Measurements from ENCODE around the gene TIE1.

The TIE1 gene

DNA sequence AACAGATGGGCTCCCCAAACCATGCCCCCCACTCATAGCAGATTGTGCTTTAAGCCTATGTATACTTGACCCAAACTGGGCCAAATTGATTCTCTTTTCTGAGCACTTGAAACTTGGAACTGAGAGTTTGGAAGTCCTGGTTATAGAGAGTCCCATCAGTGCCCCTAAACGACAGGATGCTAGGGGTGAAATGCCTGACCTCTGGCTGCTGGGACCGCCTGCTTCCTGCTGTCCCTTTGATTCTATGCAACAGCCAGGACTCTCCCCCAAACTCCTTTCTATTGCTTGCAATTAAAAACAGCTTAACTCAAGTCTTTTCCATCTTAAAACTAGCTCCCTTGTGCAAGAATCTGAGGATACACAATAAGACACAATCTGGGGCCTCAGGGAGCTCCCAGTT lies 20.1 kb upstream of the TIE1 start:
- Histone ChIP-seq H3K36me3 (ENCODE audit: insufficient read depth, low read length) (no peaks in the 10 kb centered on the region), H3K9ac (ENCODE audit: low read depth, low read length) (no peak overlapping the region; the same call in 1 of the 2 replicates), H3K9me3 (ENCODE audit: control insufficient read depth, insufficient read depth, low read length) (no peaks in the 10 kb centered on the region), H3K4me1 (ENCODE audit: insufficient read depth, low read length) (peaks cover 5% of the 10 kb centered on the region; the same call in 1 of the 2 replicates)

DNA sequence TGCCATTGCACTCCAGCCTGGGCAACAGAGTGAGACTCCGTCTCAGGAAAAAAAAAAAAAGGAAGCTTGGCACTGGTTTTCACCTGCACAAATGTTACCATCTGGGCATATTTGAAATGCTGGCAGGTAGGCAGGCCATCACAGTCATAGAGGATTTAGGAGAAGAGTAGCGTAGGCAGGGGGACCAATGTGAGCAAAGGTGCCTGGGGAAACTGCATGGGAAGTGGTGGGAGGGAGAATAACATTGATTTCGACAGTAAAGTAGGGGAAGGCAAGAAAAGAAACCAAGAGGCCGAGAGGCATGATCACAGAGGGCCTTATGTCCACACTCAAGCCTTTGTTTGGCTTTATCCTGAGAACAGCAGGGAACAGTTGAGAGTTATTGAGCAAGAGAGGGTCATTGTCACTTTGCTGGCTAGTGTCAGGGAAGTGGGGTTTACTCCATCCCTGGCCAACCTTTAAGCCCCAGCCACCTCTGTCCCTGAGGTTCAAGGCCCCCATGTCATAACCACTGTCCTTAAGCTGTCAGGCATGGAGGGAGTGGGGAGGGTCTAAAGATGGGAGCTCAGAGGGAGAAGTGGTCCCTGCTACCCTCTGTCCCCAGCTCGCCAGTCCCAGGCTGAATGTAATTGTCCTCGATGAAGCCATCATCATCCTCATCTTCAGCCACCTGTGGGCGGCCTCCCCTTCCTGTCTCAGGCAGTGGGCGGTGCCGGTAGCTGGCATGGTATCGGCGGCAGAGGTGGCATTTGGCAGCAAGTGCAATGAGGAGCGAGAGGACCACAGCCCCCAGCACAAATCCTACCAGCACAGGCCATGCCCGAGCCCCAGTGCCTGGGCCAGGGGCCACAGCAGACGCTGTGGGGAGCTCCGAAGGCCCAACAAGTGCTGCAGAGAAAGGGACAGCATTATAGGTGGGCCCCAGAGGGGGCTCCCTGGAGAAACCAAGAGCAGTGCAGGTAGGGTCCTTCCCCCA lies 18.3 kb upstream of the TIE1 start:
- Histone ChIP-seq H3K4me1 (ENCODE audit: insufficient read depth, low read length) (peaks cover 9% of the 10 kb centered on the region; the same call in 1 of the 2 replicates), H3K9ac (ENCODE audit: low read depth, low read length) (no peak overlapping the region), H3K36me3 (ENCODE audit: insufficient read depth, low read length) (no peaks in the 10 kb centered on the region), H3K9me3 (ENCODE audit: control insufficient read depth, insufficient read depth, low read length) (no peaks in the 10 kb centered on the region)

DNA sequence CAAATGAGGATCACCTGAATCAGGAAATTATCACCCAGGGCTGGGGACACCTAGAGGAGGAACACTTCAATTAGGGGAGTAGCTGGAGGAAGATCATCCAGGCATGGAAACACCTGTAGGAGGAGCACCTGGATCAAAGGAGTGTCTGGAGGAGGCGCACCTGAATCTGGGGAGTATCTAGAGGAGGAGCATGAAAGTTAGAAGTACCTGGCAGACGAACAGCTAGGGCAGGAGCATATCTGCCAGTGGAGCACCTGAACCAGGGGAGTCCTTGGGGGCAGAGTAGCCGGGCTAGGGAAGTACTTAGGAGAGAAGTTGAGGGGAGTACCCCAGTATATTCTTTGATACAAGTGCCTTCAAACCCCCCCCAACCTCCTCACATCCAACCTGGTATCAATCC lies 16.7 kb upstream of the TIE1 start:
- no peaks in the 10 kb centered on the region for H3K36me3 ChIP-seq (ENCODE audit: insufficient read depth, low read length)
- H3K9ac ChIP-seq (ENCODE audit: low read depth, low read length) = no peak overlapping the region
- no peaks in the 10 kb centered on the region for H3K9me3 ChIP-seq (ENCODE audit: control insufficient read depth, insufficient read depth, low read length)
- H3K4me1 ChIP-seq (ENCODE audit: insufficient read depth, low read length) = peaks cover 9% of the 10 kb centered on the region; the same call in 1 of the 2 replicates

DNA sequence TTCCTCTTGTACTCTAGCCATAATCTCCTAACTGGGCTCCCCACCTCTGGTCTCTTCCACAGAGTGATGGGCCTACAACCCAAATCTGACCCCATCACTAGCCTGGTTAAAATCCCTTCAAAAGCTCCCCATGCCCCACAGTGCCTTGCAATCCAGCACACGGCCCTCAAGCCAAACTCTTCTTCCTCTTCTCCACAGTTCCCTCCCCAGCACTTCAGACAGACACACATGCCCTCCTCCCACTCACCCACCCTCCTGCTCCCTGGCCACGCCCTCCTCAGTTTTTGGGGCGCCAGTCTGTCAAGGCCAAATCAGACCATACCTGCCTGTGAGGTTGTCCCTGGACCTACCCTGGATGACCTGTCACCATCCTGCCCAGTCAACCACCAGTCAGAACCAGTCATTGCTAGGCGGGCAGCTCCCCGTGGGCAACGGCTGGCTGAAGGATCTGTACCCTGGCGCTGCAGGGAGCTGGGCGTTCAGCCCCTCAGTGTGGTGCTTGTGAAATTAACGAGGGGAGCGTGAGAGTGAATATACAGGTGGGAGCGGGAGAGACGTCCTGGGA lies 16.2 kb upstream of the TIE1 start:
- Histone ChIP-seq H3K36me3 (ENCODE audit: insufficient read depth, low read length) (no peaks in the 10 kb centered on the region), H3K9me3 (ENCODE audit: control insufficient read depth, insufficient read depth, low read length) (no peaks in the 10 kb centered on the region), H3K9ac (ENCODE audit: low read depth, low read length) (peak overlapping the region; percentile 66; the same call in 1 of the 2 replicates), H3K4me1 (ENCODE audit: insufficient read depth, low read length) (peaks cover 9% of the 10 kb centered on the region; the same call in 1 of the 2 replicates)

DNA sequence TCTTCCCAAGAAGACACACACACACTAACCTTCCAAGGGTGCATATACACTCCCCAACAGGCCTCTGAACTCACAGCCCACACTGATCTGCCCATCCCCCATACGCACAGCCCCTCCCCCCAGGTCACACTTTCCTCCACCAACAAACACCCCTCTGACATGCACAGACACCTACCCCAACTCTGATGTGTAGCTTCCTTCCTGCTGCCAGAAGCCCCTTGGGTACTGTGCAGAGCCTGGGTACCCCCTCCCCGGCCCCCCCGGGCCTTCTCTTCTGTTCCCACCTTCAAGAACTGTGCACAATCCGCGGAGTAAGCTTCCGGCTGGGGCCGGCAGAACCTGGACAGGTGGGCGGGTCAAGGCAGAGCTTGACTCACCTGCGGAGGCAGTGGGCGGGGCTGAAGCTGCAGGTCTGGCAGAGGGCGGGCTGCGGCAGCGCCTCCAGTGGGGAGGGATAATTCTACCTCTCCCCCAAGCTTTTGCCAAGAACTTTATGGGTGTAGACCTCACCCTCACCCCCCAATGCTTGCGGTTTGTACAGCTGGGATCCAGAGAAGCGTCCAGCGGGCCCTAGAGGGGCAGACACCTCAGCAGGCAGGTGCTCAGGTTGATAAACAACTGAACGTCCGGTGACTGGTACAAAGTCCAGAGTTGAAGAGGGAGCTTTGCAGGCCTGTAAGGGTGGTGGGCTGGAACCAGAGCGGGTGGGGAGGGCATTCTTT lies 15.4 kb upstream of the TIE1 start, which contains the start of gene C1orf210:
Gene C1orf210, minus strand, starts transcription at position 313 of the 722 bp plus-strand sequence. CDS start 2,311 bp downstream, outside the sequence.
- Histone ChIP-seq H3K4me1 (ENCODE audit: insufficient read depth, low read length) (peaks cover 9% of the 10 kb centered on the region; the same call in 1 of the 2 replicates), H3K9ac (ENCODE audit: low read depth, low read length) (peak within 1 kb of the TSS; percentile 66; the same call in 1 of the 2 replicates), H3K9me3 (ENCODE audit: control insufficient read depth, insufficient read depth, low read length) (no peaks in the 10 kb centered on the region), H3K36me3 (ENCODE audit: insufficient read depth, low read length) (no peaks in the 10 kb centered on the region)

DNA sequence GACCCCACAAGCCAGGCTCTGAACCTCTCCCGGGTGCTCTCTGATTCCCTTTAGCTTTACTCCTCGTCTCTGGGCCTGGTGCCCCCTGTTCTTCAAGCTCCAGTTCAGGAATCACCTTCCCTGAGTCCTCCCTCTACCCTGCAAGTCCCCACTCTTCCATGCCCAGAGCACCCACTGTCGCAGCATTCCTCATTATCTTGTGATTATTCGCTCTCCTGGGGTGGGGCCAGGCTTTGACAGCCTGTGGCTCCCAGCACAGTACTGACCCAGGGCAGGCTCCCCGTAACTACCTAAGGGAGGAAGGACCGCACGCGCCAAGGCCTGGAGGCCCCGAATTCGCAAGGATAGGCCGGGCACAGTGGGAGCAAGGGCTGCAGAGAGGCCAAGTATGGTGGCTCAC lies 14.7 kb upstream of the TIE1 start:
- Histone ChIP-seq H3K4me1 (ENCODE audit: insufficient read depth, low read length) (peaks cover 9% of the 10 kb centered on the region; the same call in 1 of the 2 replicates), H3K9me3 (ENCODE audit: control insufficient read depth, insufficient read depth, low read length) (no peaks in the 10 kb centered on the region), H3K9ac (ENCODE audit: low read depth, low read length) (peak overlapping the region; percentile 66; the same call in 1 of the 2 replicates), H3K36me3 (ENCODE audit: insufficient read depth, low read length) (no peaks in the 10 kb centered on the region)

DNA sequence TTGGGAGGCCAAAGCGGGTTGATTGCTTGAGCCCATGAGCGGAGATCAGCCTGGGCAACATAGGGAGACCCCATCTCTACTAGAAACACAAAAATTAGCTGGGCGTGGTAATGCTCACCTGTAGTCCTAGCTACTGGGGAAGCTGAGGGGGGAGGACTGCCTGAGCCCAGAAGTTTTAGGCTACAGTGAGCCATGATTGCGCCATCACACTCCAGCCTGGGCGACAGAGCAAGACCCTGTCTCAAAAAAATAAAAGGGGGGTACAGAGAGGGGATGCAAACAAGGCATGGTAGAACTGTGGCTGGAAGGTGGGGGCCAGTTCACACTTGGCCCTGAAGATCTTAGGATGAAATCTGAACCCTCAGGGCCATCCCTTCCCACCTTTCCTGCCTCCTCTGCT lies 14.2 kb upstream of the TIE1 start:
- no peaks in the 10 kb centered on the region for H3K9me3 ChIP-seq (ENCODE audit: control insufficient read depth, insufficient read depth, low read length)
- no peak overlapping the region for H3K9ac ChIP-seq (ENCODE audit: low read depth, low read length)
- H3K36me3 ChIP-seq (ENCODE audit: insufficient read depth, low read length) = no peaks in the 10 kb centered on the region
- peaks cover 9% of the 10 kb centered on the region; the same call in 1 of the 2 replicates for H3K4me1 ChIP-seq (ENCODE audit: insufficient read depth, low read length)

DNA sequence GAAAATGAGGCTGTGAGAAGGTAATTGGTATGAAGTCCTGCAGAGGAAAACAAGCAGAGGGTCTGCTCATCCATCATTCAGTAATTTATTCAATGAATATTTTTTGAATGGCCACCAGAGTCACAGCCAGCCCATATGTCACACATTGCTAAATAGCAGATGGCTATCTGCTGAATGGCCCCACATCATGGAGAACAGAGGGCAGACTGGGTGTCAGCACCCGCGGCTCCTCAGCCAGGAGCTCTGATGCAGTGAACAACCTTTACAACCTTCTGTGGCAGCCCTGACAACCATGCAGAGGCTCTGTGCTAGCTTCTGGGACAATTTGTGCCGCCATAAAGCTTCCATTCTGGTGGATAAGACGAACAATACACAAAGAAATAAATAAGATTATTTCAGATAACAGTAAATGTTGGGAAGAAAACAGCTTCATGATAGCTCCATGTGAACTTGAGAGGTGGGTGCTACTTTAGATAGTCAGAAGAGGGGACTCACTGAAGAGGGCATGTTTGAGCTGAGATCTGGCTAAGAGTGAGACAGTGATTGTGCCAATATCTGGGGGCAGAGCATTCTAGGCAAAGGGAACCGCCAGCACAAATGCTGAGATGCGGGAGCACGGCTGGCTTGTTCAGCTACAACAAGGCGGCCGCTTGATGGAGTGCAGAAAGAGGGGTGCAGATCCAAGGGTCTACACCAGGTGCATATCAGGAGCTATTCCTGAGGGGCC lies 12.6 kb upstream of the TIE1 start:
- H3K36me3 ChIP-seq (ENCODE audit: insufficient read depth, low read length) = no peaks in the 10 kb centered on the region
- H3K4me1 ChIP-seq (ENCODE audit: insufficient read depth, low read length) = peaks cover 9% of the 10 kb centered on the region
- H3K9ac ChIP-seq (ENCODE audit: low read depth, low read length) = no peak overlapping the region
- H3K9me3 ChIP-seq (ENCODE audit: control insufficient read depth, insufficient read depth, low read length) = no peaks in the 10 kb centered on the region

DNA sequence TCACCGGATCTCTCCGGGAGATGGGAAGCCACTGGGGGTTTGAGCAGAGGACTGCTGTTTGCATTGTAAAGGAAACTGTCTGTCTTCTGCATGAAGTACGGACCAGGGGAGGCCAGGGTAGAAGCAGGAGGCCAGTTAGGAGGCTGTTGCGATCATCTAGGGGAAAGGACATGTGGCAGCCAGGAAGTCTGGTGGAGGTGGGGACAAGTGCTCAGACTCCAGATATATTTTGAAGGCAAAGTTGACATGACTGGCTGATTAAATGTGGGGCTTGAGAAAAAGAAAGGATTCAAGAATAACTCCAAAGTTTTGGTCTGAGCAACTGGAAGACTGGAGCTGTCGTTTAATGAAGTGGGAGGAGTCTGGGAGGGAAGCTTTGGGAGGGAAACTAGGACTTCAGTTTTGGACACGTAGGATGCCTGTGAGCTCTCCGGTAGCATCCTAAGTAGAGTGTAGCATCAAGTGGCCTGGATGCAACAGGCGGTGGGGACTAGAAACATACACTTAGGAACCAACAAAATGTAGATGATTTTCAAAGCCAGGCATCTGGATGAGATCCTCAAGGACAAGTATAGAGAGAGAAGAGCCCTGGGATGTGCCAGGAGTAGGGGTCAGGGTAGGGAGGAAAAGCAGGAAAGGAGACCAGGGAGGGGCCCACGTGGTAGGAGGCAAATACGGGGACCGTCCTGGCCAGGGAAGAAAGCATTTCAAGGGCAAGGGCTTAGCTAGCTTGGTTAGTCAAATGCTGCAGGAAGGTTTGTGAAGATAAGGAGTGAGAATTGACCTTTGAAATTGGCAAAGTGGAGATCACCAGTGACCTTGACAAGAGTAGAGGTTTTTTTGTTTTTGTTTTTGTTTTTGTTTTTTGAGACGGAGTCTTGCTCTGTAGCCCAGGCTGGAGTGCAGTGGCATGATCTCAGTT lies 11.7 kb upstream of the TIE1 start:
- H3K4me1 ChIP-seq (ENCODE audit: insufficient read depth, low read length) = peaks cover 11% of the 10 kb centered on the region
- H3K36me3 ChIP-seq (ENCODE audit: insufficient read depth, low read length) = no peaks in the 10 kb centered on the region
- H3K9me3 ChIP-seq (ENCODE audit: control insufficient read depth, insufficient read depth, low read length) = no peaks in the 10 kb centered on the region
- H3K9ac ChIP-seq (ENCODE audit: low read depth, low read length) = no peak overlapping the region

DNA sequence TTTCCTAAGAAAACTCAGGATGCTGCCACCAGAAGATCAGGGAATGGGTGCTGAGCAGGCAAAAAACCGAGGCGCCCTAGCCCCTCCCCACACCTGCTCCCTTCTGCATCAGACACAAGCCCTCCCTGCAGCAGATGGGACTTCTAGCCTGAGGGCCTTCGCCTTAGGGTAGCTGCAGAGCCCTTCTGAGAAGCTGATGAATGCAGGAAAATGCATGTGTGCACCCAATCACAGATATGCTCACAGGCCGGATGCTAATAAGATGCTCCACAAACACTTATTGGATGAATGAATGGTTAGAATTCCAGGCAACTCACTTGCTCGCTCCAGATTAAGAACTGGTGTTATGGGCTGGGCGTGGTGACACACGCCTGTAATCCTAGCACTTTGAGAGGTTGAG lies 8.6 kb upstream of the TIE1 start:
- no peak overlapping the region for H3K9ac ChIP-seq (ENCODE audit: low read depth, low read length)
- H3K36me3 ChIP-seq (ENCODE audit: insufficient read depth, low read length) = no peaks in the 10 kb centered on the region
- H3K9me3 ChIP-seq (ENCODE audit: control insufficient read depth, insufficient read depth, low read length) = no peaks in the 10 kb centered on the region
- peaks cover 30% of the 10 kb centered on the region for H3K4me1 ChIP-seq (ENCODE audit: insufficient read depth, low read length)

DNA sequence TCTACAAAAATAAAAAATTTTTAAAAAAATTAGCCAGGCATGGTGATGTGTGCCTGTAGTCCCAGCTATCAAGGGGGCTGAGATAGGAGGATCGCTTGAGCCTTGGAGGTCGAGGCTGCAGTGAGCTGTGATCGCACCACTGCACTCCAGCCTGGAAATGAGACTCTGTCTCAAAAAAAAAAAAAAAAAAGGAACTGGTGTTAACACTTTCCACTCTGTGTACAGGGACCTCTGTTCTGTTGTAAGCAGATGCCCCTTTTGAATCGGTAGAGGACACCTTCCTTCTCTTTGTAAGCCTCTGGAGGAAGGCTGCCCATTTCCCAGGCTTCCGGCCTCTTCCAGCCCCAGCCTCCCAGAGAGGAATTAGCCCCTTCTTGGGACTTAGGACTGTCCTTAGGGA lies 8.1 kb upstream of the TIE1 start:
- Histone ChIP-seq H3K9ac (ENCODE audit: low read depth, low read length) (no peak overlapping the region), H3K4me1 (ENCODE audit: insufficient read depth, low read length) (peaks cover 33% of the 10 kb centered on the region), H3K9me3 (ENCODE audit: control insufficient read depth, insufficient read depth, low read length) (no peaks in the 10 kb centered on the region)

DNA sequence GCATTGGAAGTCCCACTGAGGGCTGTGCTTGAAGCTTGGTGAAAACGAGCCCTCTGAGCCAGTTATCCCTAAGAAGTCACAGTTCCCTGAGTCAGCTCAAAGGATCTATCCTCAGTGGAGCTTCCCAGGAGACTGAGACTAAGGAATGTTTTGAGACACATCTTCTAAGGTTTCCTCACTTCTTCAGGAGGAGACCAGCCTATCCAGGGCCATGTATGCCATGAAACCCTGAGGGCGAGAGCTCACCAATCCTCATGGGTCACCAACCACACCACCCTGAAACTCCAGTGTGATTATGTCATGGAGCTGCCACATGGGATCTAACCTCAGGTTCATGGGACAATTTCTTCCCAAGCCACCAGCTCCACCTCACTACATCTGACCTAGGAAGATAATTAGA lies 7.6 kb upstream of the TIE1 start:
- Histone ChIP-seq H3K9ac (ENCODE audit: low read depth, low read length) (no peak overlapping the region), H3K9me3 (ENCODE audit: control insufficient read depth, insufficient read depth, low read length) (no peaks in the 10 kb centered on the region), H3K4me1 (ENCODE audit: insufficient read depth, low read length) (peaks cover 33% of the 10 kb centered on the region), H3K36me3 (ENCODE audit: insufficient read depth, low read length) (no peaks in the 10 kb centered on the region)

More for the DNA sequence above, 8.1 kb upstream of the TIE1 start:
- no peaks in the 10 kb centered on the region for H3K36me3 ChIP-seq (ENCODE audit: insufficient read depth, low read length)

All from ES-I3 (cell line).